Measurements from ENCODE around the gene PCCA. TPM values are rescaled to one million over a fixed set of nuclear protein-coding genes. Genes with fewer than 3 reads are reported as not detected.

PCCA gene
- total and polyA plus RNA-seq, 2 donors (not counting 3 experiments of a cell fraction or from before 2014, with no cell fraction given): 5.7 to 20.2 TPM

DNA sequence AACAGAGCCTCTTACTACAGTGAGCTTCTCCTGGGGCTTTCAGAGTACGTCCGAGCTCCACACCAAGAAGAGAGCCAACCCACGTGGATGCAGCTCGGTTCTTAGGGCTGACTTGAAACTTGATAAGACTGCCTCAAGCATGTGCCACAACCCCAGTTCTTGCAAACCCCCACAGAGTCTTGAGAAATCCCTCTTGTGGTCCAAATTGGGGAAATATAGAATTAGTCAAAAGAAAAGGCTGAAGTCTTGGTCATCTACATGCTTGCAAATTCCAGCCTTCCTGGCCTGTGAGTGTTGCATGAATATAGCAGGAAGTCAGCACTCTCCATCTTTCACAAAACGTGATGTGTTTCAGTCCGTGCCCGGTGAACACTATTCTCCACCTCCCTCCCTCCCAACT lies 404.5 kb downstream of the PCCA start:
- Histone ChIP-seq H2AFZ (ENCODE audit: low read depth, low read length) (no peak overlapping the region), H3K36me3 (ENCODE audit: control insufficient read depth in 2 of 2, extremely low read depth in 1 of 2, insufficient read depth in 2 of 2, low read length in 2 of 2) (no peaks in the 10 kb centered on the region), H3K79me2 (ENCODE audit: control insufficient read depth, insufficient read depth, low read length) (no peaks in the 10 kb centered on the region), H3K27ac (ENCODE audit: insufficient read depth, low read depth, low read length) (no peak overlapping the region), H3K4me1 (ENCODE audit: control insufficient read depth, extremely low read depth, insufficient read depth, low read length) (peaks cover 11% of the 10 kb centered on the region), H3K4me3 (replicated peaks in 1 of 3; ENCODE audit: insufficient read depth in 1 of 3, low read depth in 1 of 3, low read length in 3 of 3) (no peak overlapping the region), H3K4me2 (ENCODE audit: insufficient read depth, low read length) (no peak overlapping the region), H3K9ac (replicated peaks; ENCODE audit: extremely low read depth, insufficient read depth, low read length) (no peak overlapping the region), H4K20me1 (replicated peaks; ENCODE audit: control insufficient read depth, extremely low read depth, insufficient read depth, low read length) (no peaks in the 10 kb centered on the region), H3K9me1 (replicated peaks; ENCODE audit: control insufficient read depth, extremely low read depth, insufficient read depth, low read length) (no peaks in the 10 kb centered on the region), H3K9me3 (replicated peaks; ENCODE audit: control insufficient read depth, insufficient read depth, low read length) (no peaks in the 10 kb centered on the region), H3K27me3 (ENCODE audit: control insufficient read depth in 2 of 2, insufficient read depth in 2 of 2, low read length in 2 of 2) (no peaks in the 10 kb centered on the region)
- dilution Hi-C loops (cut with MboI; ENCODE audit: extremely low pct_ligation_motif_present, low sequenced_read_pairs) (no loop called here), intact Hi-C loops (cut with micrococcal nuclease) (no loop called here)
- FAIRE-seq (no peak), DNase-seq (ENCODE audit: low read depth, low spot score) (no peak)
- POLR2A ChIA-PET: no interaction called here
- TF ChIP-seq GATA2 (IDR thresholded peaks at IDR 0.05; ENCODE audit: insufficient read depth, insufficient read length, low read depth, low read length) (no peak), POLR2A (IDR thresholded peaks at IDR 0.05; ENCODE audit: low read depth, low read length) (no peak), POLR2AphosphoS5 (IDR thresholded peaks at IDR 0.05; ENCODE audit: insufficient read depth, low read depth, low read length) (no peak), CTCF (IDR thresholded peaks at IDR 0.05; ENCODE audit: extremely low read depth in 1 of 2, insufficient read depth in 1 of 2, low read depth in 1 of 2, low read length in 2 of 2) (no peak), FOS (IDR thresholded peaks at IDR 0.05; ENCODE audit: borderline replicate concordance, insufficient read depth, low read length) (no peak)
- CTCF ChIA-PET: interaction anchor here (1.3 kb wide), 1 partner anchor 22 kb away, joined by 5 read pairs; no protein-coding TSS in a partner anchor
- BruUV-seq (replicated peaks): no TSS peak

GRCh38 chr13:100495455-100495854 lies 406.6 kb downstream of the PCCA start:
- Histone ChIP-seq H3K4me3 (replicated peaks in 1 of 3; ENCODE audit: insufficient read depth in 1 of 3, low read depth in 1 of 3, low read length in 3 of 3) (no peak overlapping the region), H3K79me2 (ENCODE audit: control insufficient read depth, insufficient read depth, low read length) (no peaks in the 10 kb centered on the region), H3K27me3 (ENCODE audit: control insufficient read depth in 2 of 2, insufficient read depth in 2 of 2, low read length in 2 of 2) (no peaks in the 10 kb centered on the region), H3K4me2 (ENCODE audit: insufficient read depth, low read length) (no peak overlapping the region), H2AFZ (ENCODE audit: low read depth, low read length) (no peak overlapping the region), H3K36me3 (ENCODE audit: control insufficient read depth in 2 of 2, extremely low read depth in 1 of 2, insufficient read depth in 2 of 2, low read length in 2 of 2) (no peaks in the 10 kb centered on the region), H3K9me3 (replicated peaks; ENCODE audit: control insufficient read depth, insufficient read depth, low read length) (no peaks in the 10 kb centered on the region), H3K4me1 (ENCODE audit: control insufficient read depth, extremely low read depth, insufficient read depth, low read length) (peaks cover 11% of the 10 kb centered on the region), H3K27ac (ENCODE audit: insufficient read depth, low read depth, low read length) (no peak overlapping the region), H3K9ac (replicated peaks; ENCODE audit: extremely low read depth, insufficient read depth, low read length) (no peak overlapping the region), H4K20me1 (replicated peaks; ENCODE audit: control insufficient read depth, extremely low read depth, insufficient read depth, low read length) (no peaks in the 10 kb centered on the region), H3K9me1 (replicated peaks; ENCODE audit: control insufficient read depth, extremely low read depth, insufficient read depth, low read length) (no peaks in the 10 kb centered on the region)
- dilution Hi-C loops (cut with MboI; ENCODE audit: extremely low pct_ligation_motif_present, low sequenced_read_pairs) (no loop called here), intact Hi-C loops (cut with micrococcal nuclease) (no loop called here)
- POLR2A ChIA-PET: no interaction called here
- no peak for TF ChIP-seq FOS (IDR thresholded peaks at IDR 0.05; ENCODE audit: borderline replicate concordance, insufficient read depth, low read length)
- TF ChIP-seq JUN (IDR thresholded peaks at IDR 0.05; ENCODE audit: borderline replicate concordance, insufficient read depth, insufficient read length, low read depth): no peak
- no peak for TF ChIP-seq MYC (IDR thresholded peaks at IDR 0.05; ENCODE audit: low read depth, low read length)
- TF ChIP-seq, protein P1, sequence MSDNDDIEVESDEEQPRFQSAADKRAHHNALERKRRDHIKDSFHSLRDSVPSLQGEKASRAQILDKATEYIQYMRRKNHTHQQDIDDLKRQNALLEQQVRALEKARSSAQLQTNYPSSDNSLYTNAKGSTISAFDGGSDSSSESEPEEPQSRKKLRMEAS (IDR thresholded peaks at IDR 0.05; ENCODE audit: insufficient read depth, insufficient read length): no peak
- no peak for TF ChIP-seq POLR2AphosphoS5 (IDR thresholded peaks at IDR 0.05; ENCODE audit: insufficient read depth, low read depth, low read length)
- no peak for TF ChIP-seq POLR2A (IDR thresholded peaks at IDR 0.05; ENCODE audit: low read depth, low read length)
- TF ChIP-seq CTCF (IDR thresholded peaks at IDR 0.05; ENCODE audit: extremely low read depth in 1 of 2, insufficient read depth in 1 of 2, low read depth in 1 of 2, low read length in 2 of 2): no peak
- TF ChIP-seq EZH2 (IDR thresholded peaks at IDR 0.05; ENCODE audit: borderline replicate concordance, low read depth, low read length, severe bottlenecking): no peak
- no peak for TF ChIP-seq GATA2 (IDR thresholded peaks at IDR 0.05; ENCODE audit: insufficient read depth, insufficient read length, low read depth, low read length)
- BruUV-seq (replicated peaks): no TSS peak
- DNase-seq (ENCODE audit: low read depth, low spot score): no peak
- FAIRE-seq: no peak
- CTCF ChIA-PET: no interaction called here
